ENCODE data around the gene EDAR.

GRCh38 chr2:108847000-108847399 lies 142.0 kb downstream of the EDAR start:
- no peak for TF ChIP-seq PKNOX1 (IDR thresholded peaks at IDR 0.05)
- TF ChIP-seq ZNF384 (IDR thresholded peaks at IDR 0.05) = no peak
- TF ChIP-seq BHLHE40 (IDR thresholded peaks at IDR 0.05; ENCODE audit: borderline replicate concordance) = no peak
- TF ChIP-seq FOXM1 (IDR thresholded peaks at IDR 0.05; ENCODE audit: borderline replicate concordance) = no peak
- TF ChIP-seq ELF4 (IDR thresholded peaks at IDR 0.05) = no peak
- no peak for TF ChIP-seq CTBP1 (IDR thresholded peaks at IDR 0.05; ENCODE audit: borderline replicate concordance)
- TF ChIP-seq HDGF (IDR thresholded peaks at IDR 0.05; ENCODE audit: borderline replicate concordance) = no peak
- TF ChIP-seq SP1 (IDR thresholded peaks at IDR 0.05) = no peak
